Skeletal muscle tissue (tissue), 4 donors: ENCODE data around the gene TOP2B. TPM values are rescaled to one million over a fixed set of nuclear protein-coding genes. Genes with fewer than 3 reads are reported as not detected.

ENCODE experiments used
- H3K27ac ChIP-seq: one replicate; pipeline ENCODE4 v1.7.0; 2013; ENCODE audit warnings: mild to moderate bottlenecking, low read depth, low read length, inconsistent platforms
- H3K27me3 ChIP-seq, 3 donors: one replicate each; pipeline ENCODE4 v1.7.0; 2013; ENCODE audit warnings: low read length in 3 of 3; ENCODE audit not compliant: control insufficient read depth in 3 of 3, insufficient read depth in 3 of 3
- H3K36me3 ChIP-seq, 3 donors: one replicate each; pipeline ENCODE4 v1.7.0; 2013; ENCODE audit warnings: low read length in 3 of 3; ENCODE audit not compliant: control insufficient read depth in 3 of 3, insufficient read depth in 3 of 3
- H3K4me1 ChIP-seq, 3 donors: one replicate each; pipeline ENCODE4 v1.7.0; 2013; ENCODE audit warnings: low read length in 3 of 3, mild to moderate bottlenecking in 3 of 3; ENCODE audit not compliant: control insufficient read depth in 3 of 3, insufficient read depth in 3 of 3
- H3K4me3 ChIP-seq, 3 donors: one replicate each; pipeline ENCODE4 v1.7.0; 2013; ENCODE audit warnings: low read length in 3 of 3
- H3K9ac ChIP-seq, 3 donors: one replicate each; pipeline ENCODE4 v1.7.0; 2013; ENCODE audit warnings: low read length in 3 of 3, mild to moderate bottlenecking in 3 of 3, moderate library complexity in 2 of 3, low read depth in 1 of 3
- H3K9me3 ChIP-seq, 3 donors: one replicate each; pipeline ENCODE4 v1.7.0; 2013; ENCODE audit warnings: low read length in 3 of 3; ENCODE audit not compliant: control insufficient read depth in 3 of 3
- total RNA-seq: library from RNA; depleted of rRNA; stranded (reverse); fragments of >200 nt; gene quantifications from one replicate; pipeline ENCODE4 v1.2.3, GENCODE V29; 2014
- donor health status: Osteomylitis.

TOP2B gene
- total RNA-seq, 1 donor from 2014 or later: 75.2 TPM

DNA sequence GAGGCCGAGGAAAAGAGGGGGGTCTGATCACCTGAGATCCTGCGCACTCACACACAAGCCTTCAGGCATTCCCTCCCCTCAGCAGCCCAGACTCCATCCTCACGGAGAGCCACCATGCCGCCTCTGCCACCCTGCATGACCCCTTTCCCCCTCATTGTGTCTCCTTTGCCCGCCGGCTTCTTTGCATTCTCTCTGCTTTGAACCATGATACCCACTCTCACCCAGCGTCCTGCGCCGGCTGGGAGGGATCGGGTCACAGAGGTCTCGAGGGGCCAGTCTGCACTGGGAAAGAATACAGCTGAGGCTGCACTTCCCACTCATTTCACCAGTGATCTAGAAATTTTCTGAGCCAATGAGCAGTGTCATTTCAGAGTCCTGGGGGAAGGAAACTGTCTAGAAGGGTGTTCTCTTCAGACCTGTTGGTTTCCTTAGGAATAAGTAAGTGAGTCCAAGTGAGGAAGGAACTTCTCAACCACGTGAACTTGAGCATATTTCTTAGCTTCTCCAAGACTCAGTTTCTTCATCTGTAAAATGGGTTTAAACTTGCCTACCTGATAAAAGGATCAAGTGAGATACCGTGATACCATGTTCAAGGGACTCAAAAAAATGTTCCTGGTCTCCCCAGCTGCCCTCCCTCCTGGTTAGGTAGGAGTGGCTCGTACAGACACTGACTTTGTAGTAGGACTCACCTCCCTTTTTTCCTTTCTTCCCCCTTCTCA lies 96.7 kb downstream of the TOP2B start:
- Histone ChIP-seq H3K9me3 (no peaks in the 10 kb centered on the region), H3K4me1 (peaks cover 5 to 9% (median 8%) of the 10 kb centered on the region in 3 donors), H3K27me3 (no peaks in the 10 kb centered on the region), H3K36me3 (peaks cover 0 to 9% (median 0%) of the 10 kb centered on the region in 3 donors), H3K9ac (peak overlapping the region in 1 of 3 donors; percentile 40), H3K27ac (no peak overlapping the region), H3K4me3 (no peak overlapping the region)

GRCh38 chr3:25567388-25567787 lies 97.3 kb downstream of the TOP2B start:
- Histone ChIP-seq H3K27ac (no peak overlapping the region), H3K27me3 (no peaks in the 10 kb centered on the region), H3K36me3 (peaks cover 0 to 9% (median 0%) of the 10 kb centered on the region in 3 donors), H3K9me3 (no peaks in the 10 kb centered on the region), H3K4me3 (no peak overlapping the region), H3K9ac (no peak overlapping the region), H3K4me1 (peaks cover 5 to 8% (median 6%) of the 10 kb centered on the region in 3 donors)

- Histone ChIP-seq H3K4me3 (no peak overlapping the region), H3K27ac (no peak overlapping the region), H3K27me3 (no peaks in the 10 kb centered on the region), H3K9ac (no peak overlapping the region), H3K4me1 (peaks cover 5 to 8% (median 6%) of the 10 kb centered on the region in 3 donors), H3K36me3 (peaks cover 0 to 9% (median 0%) of the 10 kb centered on the region in 3 donors), H3K9me3 (no peaks in the 10 kb centered on the region)
Observed at GRCh38 chr3:25566358-25566920, 98.3 kb downstream of the TOP2B start.

DNA sequence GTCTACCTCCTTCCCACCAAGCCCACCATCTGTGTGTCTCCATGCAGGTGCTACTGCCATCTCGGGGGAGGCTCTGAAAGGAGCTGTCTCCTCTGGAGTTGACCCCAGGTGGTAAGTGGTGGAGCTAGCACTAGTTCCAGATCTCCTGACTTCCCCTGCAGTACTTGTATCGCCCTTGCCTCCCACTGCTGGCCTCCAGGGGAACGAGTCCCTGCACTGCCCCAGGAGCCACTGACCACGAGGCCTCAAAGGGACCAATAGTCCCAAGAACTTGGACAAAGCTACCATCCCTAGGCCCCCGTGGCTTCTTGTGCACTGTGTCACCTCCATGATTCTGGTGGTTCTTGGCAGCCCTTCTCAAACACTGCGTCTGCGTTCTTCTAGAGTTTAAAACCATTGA lies 98.9 kb downstream of the TOP2B start:
- Histone ChIP-seq H3K4me3 (no peak overlapping the region), H3K27me3 (no peaks in the 10 kb centered on the region), H3K27ac (no peak overlapping the region), H3K36me3 (peaks cover 0 to 6% (median 0%) of the 10 kb centered on the region in 3 donors), H3K4me1 (peaks cover 5 to 8% (median 6%) of the 10 kb centered on the region in 3 donors), H3K9me3 (no peaks in the 10 kb centered on the region), H3K9ac (no peak overlapping the region)

DNA sequence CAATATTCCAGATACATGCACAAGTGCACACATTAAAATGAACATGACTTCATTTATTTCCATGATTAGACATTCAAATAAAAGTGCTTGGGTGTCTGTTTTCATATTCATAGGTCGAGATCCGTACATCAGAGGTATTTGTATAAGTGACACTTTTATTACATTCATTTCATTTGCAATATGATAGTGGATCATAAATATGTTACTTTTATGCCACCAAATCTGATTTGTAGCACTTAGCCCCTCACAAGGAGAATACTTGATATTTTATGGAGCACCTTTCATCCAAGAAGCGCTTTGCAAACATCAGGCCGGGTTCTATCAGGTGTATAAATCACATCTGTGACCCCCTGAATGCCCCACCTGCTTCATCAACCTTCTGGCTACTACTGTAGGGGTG lies 100.6 kb downstream of the TOP2B start:
- Histone ChIP-seq H3K27me3 (no peaks in the 10 kb centered on the region), H3K27ac (no peak overlapping the region)

DNA sequence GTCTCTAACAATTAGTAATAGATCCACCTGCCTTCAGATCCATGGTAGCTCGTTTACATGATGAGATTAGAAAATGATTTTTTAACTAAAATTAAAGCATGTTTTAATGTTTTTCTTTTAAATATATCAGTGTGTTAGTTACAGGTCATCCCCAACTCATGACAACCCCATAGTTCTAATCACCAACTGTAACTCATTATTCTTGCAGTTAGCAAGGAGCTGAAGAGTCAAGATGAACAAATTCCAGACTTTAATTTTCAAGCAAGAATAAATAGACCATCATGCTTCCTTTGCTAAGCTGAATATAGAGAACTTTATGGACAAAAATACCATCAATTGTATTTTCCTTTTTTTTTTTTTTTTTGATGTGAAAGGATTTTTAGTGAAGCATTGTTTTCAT lies 101.1 kb downstream of the TOP2B start:
- Histone ChIP-seq H3K4me1 (peaks cover 0 to 4% (median 3%) of the 10 kb centered on the region in 3 donors), H3K9ac (no peak overlapping the region), H3K27ac (no peak overlapping the region), H3K36me3 (no peaks in the 10 kb centered on the region), H3K27me3 (no peaks in the 10 kb centered on the region), H3K4me3 (no peak overlapping the region), H3K9me3 (no peaks in the 10 kb centered on the region)

More for the DNA sequence above, 100.6 kb downstream of the TOP2B start:
- Histone ChIP-seq H3K36me3 (no peaks in the 10 kb centered on the region), H3K4me1 (peaks cover 3 to 6% (median 5%) of the 10 kb centered on the region in 3 donors), H3K4me3 (no peak overlapping the region), H3K9me3 (no peaks in the 10 kb centered on the region), H3K9ac (no peak overlapping the region)

DNA sequence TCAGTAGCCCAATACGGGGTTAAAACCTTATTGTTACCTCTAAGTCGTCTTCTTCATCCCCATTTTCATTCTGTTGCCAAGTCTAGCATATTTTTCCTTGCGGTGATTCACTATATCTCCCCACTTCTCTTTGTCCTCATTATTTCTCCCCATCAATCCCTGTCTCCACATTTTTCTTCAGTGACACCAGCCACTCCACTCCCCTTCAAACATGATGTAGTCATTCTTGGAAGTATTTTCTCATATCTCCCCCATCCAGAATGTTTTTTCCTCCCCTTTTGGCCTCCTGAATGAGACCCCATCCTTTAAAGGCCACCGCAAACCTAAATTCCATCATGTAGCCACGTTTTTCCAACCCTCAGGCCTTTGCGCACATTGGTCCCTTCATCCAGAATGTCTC lies 105.9 kb downstream of the TOP2B start:
- Histone ChIP-seq H3K4me3 (no peak overlapping the region), H3K4me1 (peaks cover 13 to 19% (median 14%) of the 10 kb centered on the region in 3 donors), H3K27ac (no peak overlapping the region), H3K36me3 (no peaks in the 10 kb centered on the region), H3K9me3 (no peaks in the 10 kb centered on the region), H3K27me3 (no peaks in the 10 kb centered on the region), H3K9ac (no peak overlapping the region)

- no peak overlapping the region for H3K27ac ChIP-seq
- H3K27me3 ChIP-seq: no peaks in the 10 kb centered on the region
- no peaks in the 10 kb centered on the region for H3K36me3 ChIP-seq
- peaks cover 13 to 19% (median 14%) of the 10 kb centered on the region in 3 donors for H3K4me1 ChIP-seq
- H3K9me3 ChIP-seq: no peaks in the 10 kb centered on the region
- no peak overlapping the region for H3K4me3 ChIP-seq
- no peak overlapping the region for H3K9ac ChIP-seq
Observed at GRCh38 chr3:25558121-25558520, 106.6 kb downstream of the TOP2B start.

- no peaks in the 10 kb centered on the region for H3K27me3 ChIP-seq
- peaks cover 13 to 19% (median 14%) of the 10 kb centered on the region in 3 donors for H3K4me1 ChIP-seq
- no peaks in the 10 kb centered on the region for H3K9me3 ChIP-seq
- H3K9ac ChIP-seq: no peak overlapping the region
- no peaks in the 10 kb centered on the region for H3K36me3 ChIP-seq
- H3K27ac ChIP-seq: no peak overlapping the region
- H3K4me3 ChIP-seq: no peak overlapping the region
Observed at GRCh38 chr3:25557694-25558093, 107.0 kb downstream of the TOP2B start.

DNA sequence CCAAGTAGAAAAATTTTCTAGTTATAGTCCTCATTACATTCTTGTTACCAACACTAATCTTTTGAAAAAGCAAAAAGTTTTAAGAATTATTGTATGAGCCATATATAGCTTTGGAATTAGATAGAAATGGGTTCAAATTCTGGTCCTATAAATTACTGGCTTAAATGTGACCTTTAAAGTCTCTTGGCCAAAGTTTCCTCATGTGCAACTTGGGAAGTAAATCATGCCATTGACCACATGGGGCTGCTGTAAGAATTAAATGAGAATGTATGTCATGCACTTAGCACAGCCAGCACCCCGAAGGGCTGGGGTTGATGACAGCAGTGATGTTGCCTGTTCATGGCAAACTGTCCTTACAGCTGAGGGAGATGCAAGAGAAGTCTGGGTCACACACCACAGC lies 108.3 kb downstream of the TOP2B start:
- no peaks in the 10 kb centered on the region for H3K36me3 ChIP-seq
- H3K4me3 ChIP-seq: no peak overlapping the region
- no peaks in the 10 kb centered on the region for H3K27me3 ChIP-seq
- H3K9me3 ChIP-seq: no peaks in the 10 kb centered on the region
- no peak overlapping the region for H3K9ac ChIP-seq
- H3K4me1 ChIP-seq: peaks cover 13 to 19% (median 14%) of the 10 kb centered on the region in 3 donors
- H3K27ac ChIP-seq: no peak overlapping the region
